K562 (cell line): ENCODE results near the gene NUCKS1. TPM values are rescaled to one million over a fixed set of nuclear protein-coding genes. Genes with fewer than 3 reads are reported as not detected.

ENCODE experiments used
- ATAC-seq: fragments of 200-7000 bp; cut with Tn5 transposase; 3 replicates; pipeline ENCODE4 v1.9.1; 2020; ENCODE audit warnings: moderate library complexity
- BruUV-seq: library from RNA; stranded (reverse); fragments of 400-500 nt; replicated peaks from 2 replicates; lab custom pipeline; 2021; lab: Mats Ljungman, UMichigan
- CTCF ChIA-PET: fragments of 300-600 bp; formaldehyde crosslinking; extraction: SDS; loops from one replicate; lab custom pipeline; 2021; ENCODE audit warnings: low intra/inter-chr PET ratio; lab: Yijun Ruan, JAX
- POLR2A ChIA-PET: fragments of 300-600, 350-650 bp; sonication (Branson Sonifier 250); formaldehyde crosslinking; extraction: SDS; loops from one replicate; lab custom pipeline; 2021; ENCODE audit warnings: antibody characterized with exemption, inconsistent platforms; lab: Yijun Ruan, JAX
- DNase-seq, 4 experiments: peaks; one replicate each; pipeline versions ENCODE4 v3.0.0 to v3.0.0-alpha.2; 2011 to 2018; ENCODE audit warnings: low spot score in 3 of 4, mixed read lengths in 3 of 4; ENCODE audit errors: extremely low read depth in 1 of 4
- FAIRE-seq: peaks from 2 replicates; lab custom pipeline; 2011; peaks lifted over from hg19 to GRCh38; lab: Jason Lieb, UNC
- H2AFZ ChIP-seq: 2 replicates; pipeline ENCODE4 v1.6.0; 2011; ENCODE audit warnings: low read depth, low read length, control low read depth, inconsistent platforms
- H3K27ac ChIP-seq: fragments of 200-600 bp; 3 replicates; pipeline ENCODE4 v1.8.0; 2011; ENCODE audit warnings: low read depth, mild to moderate bottlenecking, control low read depth, inconsistent platforms, low read length, moderate library complexity, mixed read lengths; ENCODE audit errors: extremely low read depth
- H3K27me3 ChIP-seq, 2 experiments: fragments of 300-600 bp in 1 of 2; 2 replicates in 1 of 2; 3 replicates in 1 of 2; pipeline versions ENCODE4 v1.6.0 to v1.8.0; 2011; ENCODE audit warnings: inconsistent platforms in 2 of 2, low read length in 2 of 2, mild to moderate bottlenecking in 1 of 2, mixed read lengths in 1 of 2, moderate library complexity in 1 of 2; ENCODE audit not compliant: control insufficient read depth in 2 of 2, insufficient read depth in 2 of 2
- H3K36me3 ChIP-seq: fragments of 300-600 bp; 3 replicates; pipeline ENCODE4 v1.8.0; 2011; ENCODE audit warnings: mild to moderate bottlenecking, low read length, inconsistent platforms; ENCODE audit not compliant: control insufficient read depth, insufficient read depth
- H3K4me1 ChIP-seq, 2 experiments: fragments of 200-600 bp in 1 of 2; replicated peaks in 1 of 2; 2 replicates in 1 of 2; 3 replicates in 1 of 2; pipeline versions ENCODE4 v1.5.1 to v1.8.0; 2011; ENCODE audit warnings: inconsistent platforms in 2 of 2, low read length in 2 of 2, mild to moderate bottlenecking in 1 of 2, mixed read lengths in 1 of 2, moderate library complexity in 1 of 2; ENCODE audit not compliant: control insufficient read depth in 2 of 2, insufficient read depth in 2 of 2
- H3K4me2 ChIP-seq: 2 replicates; pipeline ENCODE4 v1.6.1; 2011; ENCODE audit warnings: low read length, control low read depth, inconsistent platforms, mixed read lengths; ENCODE audit not compliant: insufficient read depth
- H3K4me3 ChIP-seq: fragments of 200-600 bp; sonication (generic), shearing (Covaris generic); 2 replicates; pipeline ENCODE4 v1.5.1; 2016; ENCODE audit warnings: control low read depth, inconsistent platforms
- H3K79me2 ChIP-seq: fragments of 200-600 bp; 3 replicates; pipeline ENCODE4 v1.8.0; 2011; ENCODE audit warnings: low read length, inconsistent platforms; ENCODE audit not compliant: control insufficient read depth, insufficient read depth
- H3K9ac ChIP-seq, 2 experiments: 2 replicates each; pipeline versions ENCODE4 v1.6.0 to v1.6.1; 2011; ENCODE audit warnings: low read depth in 2 of 2, low read length in 2 of 2, control low read depth in 1 of 2, inconsistent platforms in 1 of 2, mild to moderate bottlenecking in 1 of 2, mixed read lengths in 1 of 2; ENCODE audit not compliant: insufficient read depth in 1 of 2
- H3K9me1 ChIP-seq: one replicate; pipeline ENCODE4 v1.6.0; 2011; ENCODE audit warnings: inconsistent platforms, mild to moderate bottlenecking, low read length, moderate library complexity; ENCODE audit not compliant: control insufficient read depth, insufficient read depth
- H3K9me3 ChIP-seq: replicated peaks from 2 replicates; pipeline ENCODE4 v1.5.1; 2011; ENCODE audit warnings: low read depth, low read length, inconsistent platforms; ENCODE audit not compliant: control insufficient read depth, insufficient read depth
- H4K20me1 ChIP-seq: replicated peaks from 2 replicates; pipeline ENCODE4 v1.6.1; 2011; ENCODE audit warnings: low read length, inconsistent platforms, mixed read lengths; ENCODE audit not compliant: control insufficient read depth, insufficient read depth
- CCNT2 ChIP-seq: IDR thresholded peaks from 2 replicates; pipeline ENCODE4 v1.6.1; 2011; ENCODE audit warnings: borderline replicate concordance, low read depth, mild to moderate bottlenecking, moderate library complexity, mixed read lengths, low read length; ENCODE audit not compliant: insufficient read length; ENCODE audit errors: extremely low read depth
- E2F6 ChIP-seq, 2 experiments: IDR thresholded peaks; 2 replicates each; pipeline ENCODE4 v1.6.1; 2011; ENCODE audit warnings: borderline replicate concordance in 1 of 2, control low read depth in 1 of 2, low read depth in 1 of 2, low read length in 1 of 2, mild to moderate bottlenecking in 1 of 2, mixed read lengths in 1 of 2, moderate library complexity in 1 of 2; ENCODE audit not compliant: insufficient read depth in 1 of 2, insufficient read length in 1 of 2, poor library complexity in 1 of 2, severe bottlenecking in 1 of 2; ENCODE audit errors: extremely low read depth in 1 of 2
- EZH2 ChIP-seq: IDR thresholded peaks from 2 replicates; pipeline ENCODE4 v1.6.1; 2012; ENCODE audit warnings: low read depth, mild to moderate bottlenecking, inconsistent platforms, low read length, borderline replicate concordance
- FIP1L1 ChIP-seq: fragments of 200-400 bp; formaldehyde crosslinking; IDR thresholded peaks from 2 replicates; pipeline ENCODE4 v1.6.1; 2018; ENCODE audit warnings: mild to moderate bottlenecking, low read depth, low read length; ENCODE audit not compliant: poor library complexity, severe bottlenecking
- FOXA1 ChIP-seq: fragments of 450-650 bp; IDR thresholded peaks from 2 replicates; pipeline ENCODE4 v1.6.1; 2016; ENCODE audit warnings: mild to moderate bottlenecking, borderline replicate concordance
- FOXM1 ChIP-seq, 2 experiments: fragments of 450-650 bp in 1 of 2; sonication (generic) in 1 of 2; formaldehyde crosslinking in 1 of 2; IDR thresholded peaks; 2 replicates each; pipeline versions ENCODE4 v1.6.1 to v1.9.0; 2017 to 2022; ENCODE audit warnings: low read depth in 2 of 2, mild to moderate bottlenecking in 2 of 2, missing genetic modification reagents in 1 of 2, moderate library complexity in 1 of 2
- GATAD2B ChIP-seq: fragments of 450-650 bp; IDR thresholded peaks from 2 replicates; pipeline ENCODE4 v1.6.1; 2017; ENCODE audit warnings: mild to moderate bottlenecking, borderline replicate concordance
- HNRNPUL1 ChIP-seq: fragments of 200-400 bp; formaldehyde crosslinking; IDR thresholded peaks from 2 replicates; pipeline ENCODE4 v1.6.1; 2017; ENCODE audit warnings: low read length
- MTA1 ChIP-seq: fragments of 450-650 bp; IDR thresholded peaks from 2 replicates; pipeline ENCODE4 v1.6.1; 2017; ENCODE audit warnings: borderline replicate concordance
- POLR2B ChIP-seq: fragments of 450-650 bp; IDR thresholded peaks from 2 replicates; pipeline ENCODE4 v1.6.1; 2018; ENCODE audit warnings: low read depth; ENCODE audit not compliant: partially characterized antibody
- POLR2G ChIP-seq: fragments of 200-400 bp; formaldehyde crosslinking; IDR thresholded peaks from 2 replicates; pipeline ENCODE4 v1.6.1; 2017; ENCODE audit warnings: low read depth, mild to moderate bottlenecking, antibody characterized with exemption, low read length, moderate library complexity
- RBFOX2 ChIP-seq: fragments of 200-400 bp; formaldehyde crosslinking; IDR thresholded peaks from 2 replicates; pipeline ENCODE4 v1.6.1; 2017; ENCODE audit warnings: low read depth, mild to moderate bottlenecking, low read length, moderate library complexity
- ZNF143 ChIP-seq: sonication (generic); formaldehyde crosslinking; IDR thresholded peaks from 2 replicates; pipeline ENCODE4 v1.9.0; 2022; ENCODE audit warnings: mild to moderate bottlenecking, missing genetic modification reagents
- ZNF253 ChIP-seq: fragments of 250-450 bp; sonication (Bioruptor Pico); conservative IDR thresholded peaks from 2 replicates; pipeline ENCODE4 v1.6.1; 2021; ENCODE audit warnings: mild to moderate bottlenecking
- ZNF354B ChIP-seq: fragments of 250-450 bp; sonication (Bioruptor Pico); IDR thresholded peaks from 2 replicates; pipeline ENCODE4 v1.4.0; 2020
- ZNF707 ChIP-seq: fragments of 250-450 bp; sonication (Bioruptor Pico); conservative IDR thresholded peaks from 2 replicates; pipeline ENCODE4 v1.8.0; 2022; ENCODE audit warnings: inconsistent platforms, mild to moderate bottlenecking, moderate library complexity
- WGBS: fragments of 100-300 bp; shearing (Covaris generic); methylation state at CpG from one replicate; pipeline ENCODE4 v1.1.6; 2016; ENCODE audit warnings: low coverage, mixed read lengths; ENCODE audit not compliant: insufficient coverage; ENCODE audit errors: missing lambda C conversion rate; 5-methylcytosine and 5-hydroxymethylcytosine counted together
- in situ Hi-C: fragments of 300-500 bp; cut with MboI; formaldehyde crosslinking; loops from 4 replicates; pipeline ENCODE4 v1.15.0; 2018; ENCODE audit warnings: inconsistent platforms, mixed read lengths
- intact Hi-C: fragments of 100-400 bp; cut with micrococcal nuclease; formaldehyde crosslinking; loops from 2 replicates; pipeline ENCODE4 v1.14.2; 2022
- polyA plus RNA-seq, 8 experiments: library from polyadenylated mRNA; depleted of rRNA in 4 of 8; stranded (reverse) in 5 of 8; unstranded in 3 of 8; fragments of >200 nt; fragmentation: Nextera tagmentation in 2 of 8; fragmentation: Illumina TruSeq in 1 of 8; extraction: Ambion mirVana in 2 of 8; extraction: Trizol in 1 of 8; gene quantifications; 2 replicates each; pipeline versions ENCODE4 v1.2.1 to v1.2.3, GENCODE V29; 2011 to 2014; ENCODE audit warnings: inconsistent platforms in 1 of 8, missing spikeins in 1 of 8
- total RNA-seq, 7 experiments: library from RNA; depleted of rRNA in 6 of 7; stranded (reverse); fragments of >200 nt in 6 of 7; fragmentation: Illumina TruSeq in 2 of 7; extraction: Trizol in 2 of 7; gene quantifications; 2 replicates each; pipeline versions ENCODE4 v1.2.1 to v1.2.3, GENCODE V29; 2011 to 2021; ENCODE audit warnings: low replicate concordance in 1 of 7
- TF ChIP-seq, protein P1 (sequence below): sonication (generic); formaldehyde crosslinking; IDR thresholded peaks from 2 replicates; pipeline ENCODE4 v1.8.0; 2022; ENCODE audit warnings: missing genetic modification reagents, mild to moderate bottlenecking, moderate library complexity, borderline replicate concordance

Gene NUCKS1
- total and polyA plus RNA-seq, 9 of the 15 experiments (the other 6 are each of a cell fraction or from before 2014, with no cell fraction given): 66.7 to 244 (median 149) TPM

- Histone ChIP-seq H3K9me1 (no peaks in the 10 kb centered on the region), H3K36me3 (no peaks in the 10 kb centered on the region), H3K27me3 (no peaks in the 10 kb centered on the region), H4K20me1 (no peaks in the 10 kb centered on the region; the same call in 1 of the 2 replicates), H3K4me1 (peaks cover 32 to 37% of the 10 kb centered on the region in 2 experiments), H3K79me2 (no peaks in the 10 kb centered on the region), H3K9ac (peak within 1 kb of the TSS; percentile 68 to 89), H3K4me3 (peak within 1 kb of the TSS; percentile 53), H3K9me3 (no peaks in the 10 kb centered on the region), H3K27ac (peak within 1 kb of the TSS; percentile 79), H3K4me2 (peak within 1 kb of the TSS; percentile 80), H2AFZ (peak within 1 kb of the TSS; percentile 82)
- no TSS peak for BruUV-seq
- DNase-seq (peak; percentile 64 to 92 (median 84)), FAIRE-seq (no peak), ATAC-seq (peak; percentile 56)
- CTCF ChIA-PET: interaction anchor here (0.7 kb wide), 1 partner anchor 382 kb away, joined by 4 read pairs; no protein-coding TSS in a partner anchor
- WGBS: under 1% methylated on average over 57 of the region's 86 CpGs
- in situ Hi-C loops (no loop called here), intact Hi-C loops (no loop called here)
- POLR2A ChIA-PET: interaction anchor here (0.7 to 1.6 kb wide), 9 partner anchors 9 to 58 kb away, joined by 3 to 7 read pairs (median 4); no protein-coding TSS in a partner anchor
- TF ChIP-seq FIP1L1: peak; percentile 65
- TF ChIP-seq EZH2: no peak
- no peak for TF ChIP-seq ZNF143 (CRISPR knock-in tag)
- no peak for TF ChIP-seq FOXM1 (IDR thresholded peaks at IDR 0.05; ENCODE audit: low read depth)
- TF ChIP-seq FOXM1 (CRISPR knock-in tag; IDR thresholded peaks at IDR 0.05; ENCODE audit: low read depth): 0 out of 2 replicates have a peak, but pooled peaks have one; percentile 68
- TF ChIP-seq, protein P1, sequence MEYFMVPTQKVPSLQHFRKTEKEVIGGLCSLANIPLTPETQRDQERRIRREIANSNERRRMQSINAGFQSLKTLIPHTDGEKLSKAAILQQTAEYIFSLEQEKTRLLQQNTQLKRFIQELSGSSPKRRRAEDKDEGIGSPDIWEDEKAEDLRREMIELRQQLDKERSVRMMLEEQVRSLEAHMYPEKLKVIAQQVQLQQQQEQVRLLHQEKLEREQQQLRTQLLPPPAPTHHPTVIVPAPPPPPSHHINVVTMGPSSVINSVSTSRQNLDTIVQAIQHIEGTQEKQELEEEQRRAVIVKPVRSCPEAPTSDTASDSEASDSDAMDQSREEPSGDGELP: no peak
- TF ChIP-seq POLR2B: no peak
- no peak for TF ChIP-seq MTA1
- TF ChIP-seq HNRNPUL1: no peak
- no peak for TF ChIP-seq ZNF354B
- TF ChIP-seq FOXA1: no peak
- no peak for TF ChIP-seq ZNF707 (CRISPR knock-in tag)
- peak; percentile 46 to 54 for TF ChIP-seq E2F6 (IDR thresholded peaks at IDR 0.05; ENCODE audit: borderline replicate concordance in 1 of 2, extremely low read depth in 1 of 2, insufficient read depth in 1 of 2, insufficient read length in 1 of 2, low read depth in 1 of 2, low read length in 1 of 2, poor library complexity in 1 of 2, severe bottlenecking in 1 of 2)
- TF ChIP-seq RBFOX2: peak; percentile 56
- TF ChIP-seq ZNF253 (CRISPR knock-in tag): no peak
- peak; percentile 90 for TF ChIP-seq GATAD2B
- peak; percentile 59 for TF ChIP-seq CCNT2
- TF ChIP-seq POLR2G: peak; percentile 63
Observed at GRCh38 chr1:205680073-205680851, 69.7 kb downstream of the NUCKS1 start, which contains the start of gene SLC45A3. TSS of gene SLC45A3 (minus strand) at chr1:205680509. CDS start at chr1:205664656, 15,853 bp downstream.
